Endothelial cell of umbilical vein (primary cell): Measurements from ENCODE around the gene ITGA2B. TPM values are rescaled to one million over a fixed set of nuclear protein-coding genes. Genes with fewer than 3 reads are reported as not detected.

Experiments
- BruUV-seq: library from RNA; stranded (reverse); fragments of 400-500 nt; replicated peaks from 2 replicates; lab custom pipeline; 2021; lab: Mats Ljungman, UMichigan
- CTCF ChIA-PET: fragments of 300-600, 350-600 bp; sonication (Branson Sonifier 250); formaldehyde crosslinking; loops from one replicate; lab custom pipeline; 2021; ENCODE audit warnings: antibody characterized with exemption, inconsistent platforms; lab: Charles Lee
- POLR2A ChIA-PET: fragments of 300-600, 350-600 bp; sonication (Branson Sonifier 250); formaldehyde crosslinking; loops from one replicate; lab custom pipeline; 2021; ENCODE audit warnings: antibody characterized with exemption, inconsistent platforms; lab: Charles Lee
- DNase-seq: peaks from one replicate; pipeline ENCODE4 v3.0.0-alpha.2; 2011; ENCODE audit warnings: low read depth, low spot score
- FAIRE-seq: peaks from 2 replicates; lab custom pipeline; 2011; peaks lifted over from hg19 to GRCh38; lab: Jason Lieb, UNC
- H2AFZ ChIP-seq: 2 replicates; pipeline ENCODE4 v1.6.0; 2012; ENCODE audit warnings: low read depth, low read length, control low read depth, inconsistent platforms
- H3K27ac ChIP-seq: 2 replicates; pipeline ENCODE4 v1.5.1; 2011; ENCODE audit warnings: low read depth, mild to moderate bottlenecking, control low read depth, low read length, moderate library complexity; ENCODE audit not compliant: insufficient read depth
- H3K27me3 ChIP-seq, 2 experiments: 2 replicates each; pipeline versions ENCODE4 v1.6.0 to v1.6.1; 2011; ENCODE audit warnings: low read length in 2 of 2, mixed read lengths in 1 of 2; ENCODE audit not compliant: control insufficient read depth in 2 of 2, insufficient read depth in 2 of 2
- H3K36me3 ChIP-seq, 2 experiments: 2 replicates in 1 of 2; 3 replicates in 1 of 2; pipeline ENCODE4 v1.5.1; 2011; ENCODE audit warnings: low read length in 2 of 2, mild to moderate bottlenecking in 1 of 2, moderate library complexity in 1 of 2; ENCODE audit not compliant: control insufficient read depth in 2 of 2, insufficient read depth in 2 of 2; ENCODE audit errors: extremely low read depth in 1 of 2
- H3K4me1 ChIP-seq: 3 replicates; pipeline ENCODE4 v1.5.1; 2011; ENCODE audit warnings: mild to moderate bottlenecking, low read length; ENCODE audit not compliant: control insufficient read depth, insufficient read depth; ENCODE audit errors: extremely low read depth
- H3K4me2 ChIP-seq: 2 replicates; pipeline ENCODE4 v1.6.1; 2011; ENCODE audit warnings: low read length, control low read depth, mixed read lengths; ENCODE audit not compliant: insufficient read depth
- H3K4me3 ChIP-seq, 3 experiments: fragments of 200-600 bp in 1 of 3; sonication (generic), shearing (Covaris generic) in 1 of 3; replicated peaks in 1 of 3; 2 replicates each; pipeline ENCODE4 v1.5.1; 2011 to 2016; ENCODE audit warnings: control low read depth in 3 of 3, low read length in 3 of 3, mild to moderate bottlenecking in 2 of 3, inconsistent platforms in 1 of 3, low read depth in 1 of 3, moderate library complexity in 1 of 3; ENCODE audit not compliant: insufficient read depth in 1 of 3
- H3K79me2 ChIP-seq: 2 replicates; pipeline ENCODE4 v1.6.0; 2012; ENCODE audit warnings: low read length, inconsistent platforms; ENCODE audit not compliant: control insufficient read depth, insufficient read depth
- H3K9ac ChIP-seq: replicated peaks from 2 replicates; pipeline ENCODE3; 2011; ENCODE audit warnings: low read length, control low read depth; ENCODE audit not compliant: insufficient read depth; ENCODE audit errors: extremely low read depth
- H3K9me1 ChIP-seq: replicated peaks from 3 replicates; pipeline ENCODE4 v1.6.0; 2011; ENCODE audit warnings: mild to moderate bottlenecking, low read length; ENCODE audit not compliant: control insufficient read depth, insufficient read depth; ENCODE audit errors: extremely low read depth
- H3K9me3 ChIP-seq: replicated peaks from 2 replicates; pipeline ENCODE4 v1.5.1; 2012; ENCODE audit warnings: low read length, inconsistent platforms; ENCODE audit not compliant: control insufficient read depth, insufficient read depth
- H4K20me1 ChIP-seq: replicated peaks from 2 replicates; pipeline ENCODE3; 2011; ENCODE audit warnings: mild to moderate bottlenecking, low read length; ENCODE audit not compliant: control insufficient read depth, insufficient read depth; ENCODE audit errors: extremely low read depth
- EZH2 ChIP-seq: IDR thresholded peaks from 2 replicates; pipeline ENCODE4 v1.6.1; 2012; ENCODE audit warnings: borderline replicate concordance, low read depth, mild to moderate bottlenecking, moderate library complexity, low read length, inconsistent platforms; ENCODE audit not compliant: severe bottlenecking
- FOS ChIP-seq: IDR thresholded peaks from 2 replicates; pipeline ENCODE4 v1.6.1; 2011; ENCODE audit warnings: mild to moderate bottlenecking, low read length, moderate library complexity, borderline replicate concordance; ENCODE audit not compliant: insufficient read depth
- GATA2 ChIP-seq: IDR thresholded peaks from 2 replicates; pipeline ENCODE4 v1.7.0; 2011; ENCODE audit warnings: low read depth, mild to moderate bottlenecking, moderate library complexity, mixed read lengths, low read length; ENCODE audit not compliant: insufficient read length, insufficient read depth
- JUN ChIP-seq: IDR thresholded peaks from 2 replicates; pipeline ENCODE4 v1.6.1; 2011; ENCODE audit warnings: borderline replicate concordance, low read depth; ENCODE audit not compliant: insufficient read length, insufficient read depth
- MYC ChIP-seq: IDR thresholded peaks from one replicate; pipeline ENCODE4 v1.6.1; 2011; ENCODE audit warnings: mild to moderate bottlenecking, low read depth, low read length
- POLR2A ChIP-seq: IDR thresholded peaks from 2 replicates; pipeline ENCODE4 v1.6.1; 2012; ENCODE audit warnings: low read depth, mild to moderate bottlenecking, control low read depth, low read length
- POLR2AphosphoS5 ChIP-seq: IDR thresholded peaks from 2 replicates; pipeline ENCODE4 v1.6.1; 2012; ENCODE audit warnings: low read depth, mild to moderate bottlenecking, control low read depth, low read length, moderate library complexity; ENCODE audit not compliant: insufficient read depth
- dilution Hi-C: fragments of 300-500 bp; cut with MboI; formaldehyde crosslinking; loops from one replicate; pipeline ENCODE4 v1.15.0; 2019; ENCODE audit warnings: low sequenced_read_pairs; ENCODE audit not compliant: extremely low pct_ligation_motif_present
- intact Hi-C: fragments of 100-400 bp; cut with micrococcal nuclease; formaldehyde crosslinking; loops from one replicate; pipeline ENCODE4 v1.10.0; 2022
- polyA plus RNA-seq, 4 experiments: library from polyadenylated mRNA; depleted of rRNA in 3 of 4; stranded (reverse) in 3 of 4; unstranded in 1 of 4; fragments of >200 nt; gene quantifications; 2 replicates each; pipeline versions ENCODE4 v1.2.1 to v1.2.3, GENCODE V29; 2011 to 2012; ENCODE audit warnings: missing spikeins in 1 of 4
- total RNA-seq: library from RNA; stranded (reverse); gene quantifications from 2 replicates; pipeline ENCODE4 v1.2.3, GENCODE V29; 2021
- TF ChIP-seq, protein P1 (sequence below): IDR thresholded peaks from 2 replicates; pipeline ENCODE4 v1.6.1; 2011; ENCODE audit not compliant: insufficient read depth, insufficient read length
- TF ChIP-seq, protein P2 (sequence below), 2 donors: IDR thresholded peaks; 1 replicate in 1 of 2; 2 replicates in 1 of 2; pipeline ENCODE4 v1.5.1; 2011; ENCODE audit warnings: low read length in 2 of 2, mild to moderate bottlenecking in 2 of 2, moderate library complexity in 2 of 2, control low read depth in 1 of 2, inconsistent platforms in 1 of 2, low read depth in 1 of 2; ENCODE audit not compliant: insufficient read depth in 1 of 2; ENCODE audit errors: extremely low read depth in 1 of 2

ITGA2B gene
- total and polyA plus RNA-seq, 2 donors (not counting 3 experiments of a cell fraction or from before 2014, with no cell fraction given): 0.26 to 0.82 TPM

DNA sequence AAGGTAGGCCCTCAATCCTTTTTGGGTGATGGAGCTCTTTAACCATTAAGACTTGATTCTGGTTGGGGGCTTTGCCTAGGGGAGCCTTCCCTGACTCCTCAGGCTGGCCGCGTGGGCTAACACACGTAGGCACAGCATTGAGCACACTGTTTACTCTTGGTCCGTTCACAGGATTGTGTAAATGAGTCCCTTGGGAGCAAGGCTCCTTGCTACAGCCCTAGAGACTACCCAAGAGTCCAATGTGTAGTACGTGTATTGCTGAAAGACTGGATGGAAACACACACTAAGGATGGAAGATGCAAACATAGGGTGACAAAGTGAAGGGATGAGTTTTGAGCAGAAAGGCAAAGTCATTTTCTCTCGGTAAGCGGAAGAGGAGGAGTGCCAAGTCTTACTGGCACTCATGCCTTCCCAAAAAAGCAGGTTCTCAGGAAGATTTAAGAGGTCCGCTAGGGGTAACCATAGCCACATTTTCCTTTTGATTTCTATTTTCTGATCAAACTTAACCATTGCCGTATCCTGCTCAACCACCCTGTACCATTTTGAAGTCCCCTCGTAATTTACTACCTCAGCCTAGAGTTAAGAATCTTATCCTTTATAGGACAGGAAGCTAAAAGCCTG lies 911 bp upstream of the ITGA2B start:
- H3K79me2 ChIP-seq: no peaks in the 10 kb centered on the region
- H3K9ac ChIP-seq: no peak overlapping the region
- H4K20me1 ChIP-seq: no peaks in the 10 kb centered on the region
- ChIA-PET CTCF (interaction anchor here (1.6 to 2.0 kb wide), 2 partner anchors 27 to 133 kb away, joined by 3 to 7 read pairs; partner anchors contain the start of gene FAM171A2), POLR2A (no interaction called here)
- BruUV-seq: no TSS peak
- no peaks in the 10 kb centered on the region for H3K36me3 ChIP-seq
- H3K9me3 ChIP-seq: no peaks in the 10 kb centered on the region
- dilution Hi-C loops (no loop called here), intact Hi-C loops (no loop called here)
- DNase-seq: no peak
- H3K27ac ChIP-seq: no peak overlapping the region
- H3K4me1 ChIP-seq: peaks cover 5% of the 10 kb centered on the region
- no peak for FAIRE-seq
- no peak overlapping the region for H3K4me2 ChIP-seq
- TF ChIP-seq GATA2 (no peak), MYC (no peak)
- H3K27me3 ChIP-seq: peaks cover 0 to 3% of the 10 kb centered on the region in 2 experiments
- no peak overlapping the region for H3K4me3 ChIP-seq
- H3K9me1 ChIP-seq: no peaks in the 10 kb centered on the region
- H2AFZ ChIP-seq: no peak overlapping the region

- Histone ChIP-seq H2AFZ (no peak overlapping the region), H3K9ac (no peak overlapping the region), H3K9me3 (no peaks in the 10 kb centered on the region), H3K4me3 (no peak overlapping the region), H3K4me1 (peaks cover 8% of the 10 kb centered on the region), H3K27me3 (peaks cover 1 to 7% of the 10 kb centered on the region in 2 experiments), H3K79me2 (no peaks in the 10 kb centered on the region), H3K9me1 (no peaks in the 10 kb centered on the region), H3K4me2 (no peak overlapping the region), H3K27ac (no peak overlapping the region), H4K20me1 (no peaks in the 10 kb centered on the region), H3K36me3 (no peaks in the 10 kb centered on the region)
- intact Hi-C loops (no loop called here), dilution Hi-C loops (no loop called here)
- FAIRE-seq (no peak), DNase-seq (no peak)
- no peak for TF ChIP-seq POLR2AphosphoS5
- TF ChIP-seq POLR2A: no peak
- no peak for TF ChIP-seq GATA2
- TF ChIP-seq JUN: no peak
- TF ChIP-seq, protein P1, sequence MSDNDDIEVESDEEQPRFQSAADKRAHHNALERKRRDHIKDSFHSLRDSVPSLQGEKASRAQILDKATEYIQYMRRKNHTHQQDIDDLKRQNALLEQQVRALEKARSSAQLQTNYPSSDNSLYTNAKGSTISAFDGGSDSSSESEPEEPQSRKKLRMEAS: no peak
- no peak for TF ChIP-seq FOS
- no peak for TF ChIP-seq EZH2
- no peak for TF ChIP-seq MYC
- TF ChIP-seq, protein P2, sequence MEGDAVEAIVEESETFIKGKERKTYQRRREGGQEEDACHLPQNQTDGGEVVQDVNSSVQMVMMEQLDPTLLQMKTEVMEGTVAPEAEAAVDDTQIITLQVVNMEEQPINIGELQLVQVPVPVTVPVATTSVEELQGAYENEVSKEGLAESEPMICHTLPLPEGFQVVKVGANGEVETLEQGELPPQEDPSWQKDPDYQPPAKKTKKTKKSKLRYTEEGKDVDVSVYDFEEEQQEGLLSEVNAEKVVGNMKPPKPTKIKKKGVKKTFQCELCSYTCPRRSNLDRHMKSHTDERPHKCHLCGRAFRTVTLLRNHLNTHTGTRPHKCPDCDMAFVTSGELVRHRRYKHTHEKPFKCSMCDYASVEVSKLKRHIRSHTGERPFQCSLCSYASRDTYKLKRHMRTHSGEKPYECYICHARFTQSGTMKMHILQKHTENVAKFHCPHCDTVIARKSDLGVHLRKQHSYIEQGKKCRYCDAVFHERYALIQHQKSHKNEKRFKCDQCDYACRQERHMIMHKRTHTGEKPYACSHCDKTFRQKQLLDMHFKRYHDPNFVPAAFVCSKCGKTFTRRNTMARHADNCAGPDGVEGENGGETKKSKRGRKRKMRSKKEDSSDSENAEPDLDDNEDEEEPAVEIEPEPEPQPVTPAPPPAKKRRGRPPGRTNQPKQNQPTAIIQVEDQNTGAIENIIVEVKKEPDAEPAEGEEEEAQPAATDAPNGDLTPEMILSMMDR (IDR thresholded peaks at IDR 0.05; ENCODE audit: extremely low read depth in 1 of 2, insufficient read depth in 1 of 2, low read depth in 1 of 2, low read length in 2 of 2): no peak
- CTCF ChIA-PET: interaction anchor here (1.6 to 2.0 kb wide), 2 partner anchors 27 to 134 kb away, joined by 3 to 7 read pairs; partner anchors contain the start of gene FAM171A2
- POLR2A ChIA-PET: no interaction called here
- BruUV-seq: no TSS peak
These were observed 314 bp upstream of the ITGA2B start for GRCh38 chr17:44389723-44390202.
